ENCODE data around the gene C11orf52.

C11orf52 gene

DNA sequence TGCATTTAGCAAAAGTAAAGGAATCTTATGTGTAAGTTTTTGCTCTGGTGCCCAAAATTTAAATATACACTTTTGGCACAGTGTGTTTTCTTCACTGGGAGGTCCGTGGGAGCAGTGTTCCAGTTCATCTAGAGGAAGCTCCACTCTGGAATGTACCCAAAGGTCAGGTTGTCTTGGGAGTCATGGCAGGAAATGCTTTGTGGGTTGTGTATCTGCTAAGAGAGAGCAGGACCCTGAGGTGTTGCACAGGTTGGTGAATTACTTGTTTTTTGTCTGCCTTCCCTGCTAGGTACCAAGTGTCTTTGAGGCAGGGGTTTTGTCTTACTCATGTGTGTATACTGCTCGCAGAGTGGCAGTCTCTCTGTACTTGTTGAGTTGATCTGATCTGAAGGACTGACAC is 55.7 kb downstream of the C11orf52 start:
- in situ Hi-C loops (cut with HindIII; ENCODE audit: low sequenced_read_pairs), result no loop called here

DNA sequence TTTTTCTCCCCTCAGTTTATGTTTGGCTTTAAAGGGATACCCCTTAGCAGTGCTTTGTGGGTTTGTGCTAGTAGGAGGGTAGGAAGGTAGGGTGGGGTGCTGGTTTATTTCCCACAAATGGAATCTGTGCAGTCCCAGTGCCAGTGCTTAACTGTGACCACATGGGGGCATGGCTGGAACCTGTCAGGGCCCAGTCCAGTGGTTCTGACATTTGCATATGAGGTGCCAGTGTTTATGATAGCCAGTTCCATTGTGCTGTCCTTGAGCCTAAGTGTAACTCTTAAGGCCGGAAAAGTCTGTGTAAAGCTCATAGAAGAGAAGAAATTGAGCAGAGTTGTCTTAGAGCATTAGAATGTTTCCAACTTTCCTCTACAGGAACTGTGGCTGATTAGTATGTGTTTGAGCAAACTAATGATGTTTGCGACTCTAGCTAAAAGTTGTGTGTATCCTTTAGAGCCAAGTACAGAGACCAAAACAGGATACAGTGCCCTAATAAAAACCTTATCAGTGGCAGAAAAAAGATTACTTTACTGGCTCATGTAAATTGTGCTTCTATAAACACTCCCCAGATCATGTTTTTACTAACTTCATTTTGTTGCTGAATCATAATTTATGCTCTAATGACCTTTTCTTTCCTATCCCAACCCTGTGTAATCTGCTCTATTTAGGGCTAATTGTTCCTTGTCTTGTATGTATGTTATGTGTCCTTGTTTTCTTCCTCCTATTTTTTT is 56.5 kb downstream of the C11orf52 start:
- in situ Hi-C loops (cut with HindIII; ENCODE audit: low sequenced_read_pairs), result no loop called here

DNA sequence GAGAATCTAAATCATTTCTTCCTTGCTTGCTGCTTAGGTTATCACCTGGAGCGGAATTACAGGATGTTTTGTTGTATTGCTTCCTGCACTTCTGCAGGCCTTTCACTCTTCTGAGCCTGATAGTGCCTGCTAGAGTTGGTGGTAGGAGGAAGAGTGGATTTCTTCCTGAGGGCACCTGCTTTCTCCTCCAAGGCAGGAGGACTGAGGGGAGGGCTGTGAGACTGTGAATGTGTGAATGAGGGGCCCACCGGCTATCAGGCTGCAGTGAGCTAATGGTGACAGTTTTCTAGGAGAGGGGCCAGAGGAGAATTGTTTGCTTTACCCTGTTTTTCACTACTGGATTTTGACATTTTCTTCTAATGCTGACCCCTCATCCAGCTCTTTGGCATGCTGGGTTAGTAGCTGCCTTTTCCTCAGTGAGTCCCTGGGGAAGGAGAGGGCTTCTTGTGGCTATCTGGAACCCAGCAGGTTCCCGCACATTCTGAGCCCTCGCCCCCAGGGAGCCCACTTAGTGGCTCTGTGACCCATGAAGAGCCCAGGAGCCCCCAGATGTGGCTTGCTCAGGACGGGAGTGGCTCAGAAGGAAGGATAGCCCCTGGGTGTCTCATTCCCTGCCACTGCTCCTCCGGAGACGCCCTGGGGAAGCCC is 57.5 kb downstream of the C11orf52 start:
- in situ Hi-C loops (cut with HindIII; ENCODE audit: low sequenced_read_pairs), result no loop called here

Measured in endothelial cell of hepatic sinusoid (primary cell).